Ramos (cell line): ENCODE data around the gene NPR2.

Experiments used
- in situ Hi-C: fragments of 300-500 bp; cut with MboI; formaldehyde crosslinking; loops from one replicate; pipeline ENCODE4 v1.14.3; 2022; ENCODE audit warnings: low sequenced_read_pairs; ENCODE audit not compliant: unreplicated experiment

Gene NPR2

GRCh38 chr9:35791297-35791921 is at the start of gene NPR2:
Gene NPR2 (plus strand): TSS chr9:35791591. CDS start chr9:35792409, 818 bp downstream.
- in situ Hi-C loops = loop anchor here (5.0 kb wide), 1 partner anchor 86 kb away; no protein-coding TSS in a partner anchor

GRCh38 chr9:35741740-35742139 is 49.7 kb upstream of the NPR2 start:
- in situ Hi-C loops = loop anchor here (25.0 kb wide), 1 partner anchor 654 kb away; the partner anchor contains the start of genes FANCG and PIGO

GRCh38 chr9:35743452-35743851 is 47.9 kb upstream of the NPR2 start:
- in situ Hi-C loops = loop anchor here (25.0 kb wide), 1 partner anchor 656 kb away; the partner anchor contains the start of genes FANCG and PIGO

GRCh38 chr9:35743880-35744518 is 47.4 kb upstream of the NPR2 start:
- in situ Hi-C loops = loop anchor here (25.0 kb wide), 1 partner anchor 657 kb away; the partner anchor contains the start of genes FANCG and PIGO

- in situ Hi-C loops = loop anchor here (25.0 kb wide), 1 partner anchor 658 kb away; the partner anchor contains the start of genes FANCG and PIGO
Observed at GRCh38 chr9:35745569-35745968, 45.8 kb upstream of the NPR2 start.

- in situ Hi-C loops = loop anchor here (25.0 kb wide), 1 partner anchor 659 kb away; the partner anchor contains the start of genes FANCG and PIGO
Observed at GRCh38 chr9:35746583-35746982, 44.8 kb upstream of the NPR2 start.

GRCh38 chr9:35748242-35748857 is 43.0 kb upstream of the NPR2 start:
- in situ Hi-C loops = loop anchor here (25.0 kb wide), 1 partner anchor 661 kb away; the partner anchor contains the start of genes FANCG and PIGO

GRCh38 chr9:35748858-35749514 is 42.4 kb upstream of the NPR2 start, which contains the start of the genes GBA2 and RGP1:
Gene GBA2 (minus strand): TSS chr9:35749228. CDS start chr9:35748704, 524 bp downstream.
Gene RGP1 (plus strand): TSS chr9:35749287. CDS start chr9:35749756, 469 bp downstream.
- in situ Hi-C loops = loop anchor here (25.0 kb wide), 1 partner anchor 662 kb away; the partner anchor contains the start of genes FANCG and PIGO

GRCh38 chr9:35749515-35750255 is 41.7 kb upstream of the NPR2 start:
- in situ Hi-C loops = loop anchor here (25.0 kb wide), 1 partner anchor 662 kb away; the partner anchor contains the start of genes FANCG and PIGO

- in situ Hi-C loops = no loop called here
Observed at GRCh38 chr9:35750256-35750531, 41.2 kb upstream of the NPR2 start.

GRCh38 chr9:35753466-35753865 is 37.9 kb upstream of the NPR2 start:
- in situ Hi-C loops = no loop called here

GRCh38 chr9:35754264-35754663 is 37.1 kb upstream of the NPR2 start, which contains the start of gene MSMP:
Gene MSMP (minus strand): TSS chr9:35754276. CDS start chr9:35754129, 147 bp downstream.
- in situ Hi-C loops = no loop called here

GRCh38 chr9:35755071-35755470 is 36.3 kb upstream of the NPR2 start:
- in situ Hi-C loops = no loop called here

GRCh38 chr9:35756275-35757225 is 34.8 kb upstream of the NPR2 start:
- in situ Hi-C loops = no loop called here

GRCh38 chr9:35757226-35757891 is 34.0 kb upstream of the NPR2 start:
- in situ Hi-C loops = no loop called here

GRCh38 chr9:35757892-35758275 is 33.5 kb upstream of the NPR2 start:
- in situ Hi-C loops = no loop called here

- in situ Hi-C loops = no loop called here
Observed at GRCh38 chr9:35758475-35759050, 32.8 kb upstream of the NPR2 start.

GRCh38 chr9:35759795-35760194 is 31.6 kb upstream of the NPR2 start:
- in situ Hi-C loops = no loop called here
